OCI-LY1 (cell line): ENCODE results near the gene SLC30A5.

Experiments used
- CTCF ChIP-seq: fragments of 200-600 bp; sonication (generic), shearing (Covaris generic); IDR thresholded peaks from 2 replicates; pipeline ENCODE4 v1.5.1; 2017; ENCODE audit warnings: mild to moderate bottlenecking, antibody characterized with exemption, low read length, moderate library complexity, mixed read lengths
- EZH2 ChIP-seq: fragments of 200-600 bp; sonication (generic), shearing (Covaris generic); IDR thresholded peaks from 2 replicates; pipeline ENCODE4 v1.8.0; 2017; ENCODE audit warnings: borderline replicate concordance, mixed run types, mild to moderate bottlenecking, antibody characterized with exemption, low read length, moderate library complexity, mixed read lengths

GRCh38 chr5:69052181-69052580, 41.6 kb upstream of the SLC30A5 start:
- TF ChIP-seq CTCF (no peak), EZH2 (no peak)
